HG02852 (cell line): ENCODE results near the gene MED9.

Source experiments
- ATAC-seq: cut with Tn5 transposase; IDR thresholded peaks from one replicate; pipeline ENCODE4 v1.9.1; 2021; ENCODE audit warnings: mild to moderate bottlenecking, moderate library complexity; ENCODE audit not compliant: unreplicated experiment

MED9 gene

DNA sequence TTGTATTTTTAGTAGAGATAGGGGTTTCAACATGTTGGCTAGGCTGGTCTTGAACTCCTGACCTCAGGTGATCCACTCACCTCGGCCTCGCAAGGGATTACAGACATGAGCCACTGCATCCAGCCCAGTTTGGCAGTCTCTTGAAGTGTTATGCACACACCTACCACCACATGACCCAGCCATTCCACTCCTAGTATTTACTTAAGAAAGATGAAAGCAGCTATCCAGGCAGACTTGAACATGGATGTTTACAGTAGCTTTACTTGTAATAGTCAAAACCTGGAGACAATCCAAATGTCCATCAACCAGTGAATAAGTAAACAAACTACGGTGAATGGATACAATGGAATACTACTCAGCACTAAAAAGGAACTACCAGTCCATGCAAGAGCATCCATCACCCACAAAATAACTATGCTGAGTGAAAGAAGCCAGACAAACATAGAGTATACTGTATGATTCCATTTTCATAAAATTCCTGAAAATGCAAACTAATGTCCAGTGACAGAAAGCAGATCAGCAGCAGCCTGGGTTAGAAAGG, 57.2 kb downstream of the MED9 start:
- no peak for ATAC-seq

GRCh38 chr17:17535957-17536356, 59.2 kb downstream of the MED9 start:
- no peak for ATAC-seq

- ATAC-seq: no peak
Observed at GRCh38 chr17:17536702-17537101, 59.9 kb downstream of the MED9 start.

GRCh38 chr17:17537311-17538099, 60.7 kb downstream of the MED9 start:
- ATAC-seq: no peak

GRCh38 chr17:17538417-17539391, 61.9 kb downstream of the MED9 start:
- no peak for ATAC-seq

DNA sequence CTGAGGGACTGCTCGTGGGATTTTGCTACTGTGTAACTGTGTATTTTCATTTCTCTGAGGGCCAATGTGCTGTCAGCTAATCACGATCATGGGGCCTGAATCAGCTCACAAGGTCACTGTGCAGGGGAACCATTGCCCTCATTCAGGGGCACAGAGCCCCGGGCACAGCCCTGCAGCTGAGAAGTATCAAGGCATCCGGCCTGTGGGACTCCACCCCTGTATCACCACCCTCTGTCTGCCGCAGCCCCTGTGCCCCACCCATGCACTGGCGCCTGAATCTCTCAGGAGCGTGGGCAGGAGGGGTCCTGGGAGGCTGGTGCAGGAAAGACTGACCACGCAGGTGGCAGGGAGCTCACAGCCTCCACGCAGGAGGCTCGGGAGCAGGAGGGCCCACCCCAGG, 62.8 kb downstream of the MED9 start:
- no peak for ATAC-seq

DNA sequence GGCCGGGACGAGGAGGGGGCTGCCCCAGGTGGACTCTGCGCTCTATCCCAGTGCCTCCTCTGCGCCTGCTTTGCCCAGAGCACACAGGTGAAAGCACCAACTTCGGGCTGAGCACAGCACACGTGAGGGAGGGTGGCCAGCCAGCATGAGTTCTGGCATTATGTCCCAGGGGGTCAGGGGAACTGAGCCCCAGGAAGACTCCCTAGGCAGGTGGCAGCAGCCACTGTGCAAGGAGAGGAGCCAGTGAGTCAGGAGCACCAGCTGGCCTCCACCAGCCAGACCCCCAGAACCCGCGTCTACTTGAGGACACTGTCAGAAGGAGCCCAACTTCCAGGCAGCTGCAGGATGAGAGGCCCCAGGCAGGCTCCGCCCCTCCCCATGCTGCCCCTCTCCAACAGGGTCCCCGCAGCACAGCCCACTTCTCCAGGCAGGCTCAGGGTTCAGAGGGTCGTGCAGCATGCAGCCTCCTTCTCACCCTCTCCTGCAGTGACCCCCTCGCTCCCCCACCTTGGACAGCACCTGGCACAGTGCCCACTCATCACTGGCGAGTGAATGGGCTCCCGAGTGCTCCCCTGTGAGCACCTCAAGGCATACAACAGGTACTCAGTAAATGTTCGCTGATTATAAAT, 63.6 kb downstream of the MED9 start:
- no peak for ATAC-seq

GRCh38 chr17:17540935-17541639, 64.3 kb downstream of the MED9 start:
- ATAC-seq: no peak

DNA sequence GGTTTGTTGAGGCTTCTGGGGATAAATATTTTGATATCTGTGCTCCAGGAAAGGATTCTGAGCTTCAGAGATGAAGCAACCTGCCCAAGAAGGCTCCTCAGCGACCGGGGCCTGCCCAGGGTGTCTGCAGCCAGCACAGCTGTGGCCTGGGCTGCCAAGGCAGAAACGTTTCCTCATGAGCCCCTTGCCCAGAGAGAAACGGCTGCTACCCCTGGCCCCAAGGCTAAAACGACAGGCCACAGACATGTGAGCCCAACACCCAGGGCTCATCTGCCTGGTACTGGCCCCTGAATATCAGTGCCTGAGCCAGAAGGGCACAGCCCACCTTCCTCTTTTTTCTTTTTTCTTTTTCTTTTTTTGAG, 64.8 kb downstream of the MED9 start:
- no peak for ATAC-seq
